ENCODE data around the gene WIPF1.

GRCh38 chr2:174615871-174616436, 18.4 kb upstream of the WIPF1 start:
- TF ChIP-seq POLR2A (IDR thresholded peaks at IDR 0.05), result no peak
- TF ChIP-seq, protein P1, sequence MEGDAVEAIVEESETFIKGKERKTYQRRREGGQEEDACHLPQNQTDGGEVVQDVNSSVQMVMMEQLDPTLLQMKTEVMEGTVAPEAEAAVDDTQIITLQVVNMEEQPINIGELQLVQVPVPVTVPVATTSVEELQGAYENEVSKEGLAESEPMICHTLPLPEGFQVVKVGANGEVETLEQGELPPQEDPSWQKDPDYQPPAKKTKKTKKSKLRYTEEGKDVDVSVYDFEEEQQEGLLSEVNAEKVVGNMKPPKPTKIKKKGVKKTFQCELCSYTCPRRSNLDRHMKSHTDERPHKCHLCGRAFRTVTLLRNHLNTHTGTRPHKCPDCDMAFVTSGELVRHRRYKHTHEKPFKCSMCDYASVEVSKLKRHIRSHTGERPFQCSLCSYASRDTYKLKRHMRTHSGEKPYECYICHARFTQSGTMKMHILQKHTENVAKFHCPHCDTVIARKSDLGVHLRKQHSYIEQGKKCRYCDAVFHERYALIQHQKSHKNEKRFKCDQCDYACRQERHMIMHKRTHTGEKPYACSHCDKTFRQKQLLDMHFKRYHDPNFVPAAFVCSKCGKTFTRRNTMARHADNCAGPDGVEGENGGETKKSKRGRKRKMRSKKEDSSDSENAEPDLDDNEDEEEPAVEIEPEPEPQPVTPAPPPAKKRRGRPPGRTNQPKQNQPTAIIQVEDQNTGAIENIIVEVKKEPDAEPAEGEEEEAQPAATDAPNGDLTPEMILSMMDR (IDR thresholded peaks at IDR 0.05), result no peak
- no peak for TF ChIP-seq POLR2AphosphoS5 (IDR thresholded peaks at IDR 0.05)
